Stomach (tissue), 9 donors: ENCODE measurements around the gene NPHP1. TPM values are rescaled to one million over a fixed set of nuclear protein-coding genes. Genes with fewer than 3 reads are reported as not detected.

ENCODE experiments used
- DNase-seq, 2 donors: peaks; one replicate each; pipeline versions ENCODE4 v3.0.0 to v3.0.0-alpha.2; 2013 to 2019
- H3K27ac ChIP-seq, 5 donors: fragments of 200-600 bp in 4 of 5; sonication (generic) in 4 of 5; one replicate each; pipeline ENCODE4 v1.5.1; 2013 to 2019; ENCODE audit warnings: mild to moderate bottlenecking in 1 of 5, moderate library complexity in 1 of 5
- H3K27me3 ChIP-seq, 3 donors: fragments of 200-600 bp; sonication (generic); one replicate each; pipeline ENCODE4 v1.5.1; 2017 to 2019; ENCODE audit warnings: mixed run types in 1 of 3
- H3K36me3 ChIP-seq, 4 donors: fragments of 200-600 bp; sonication (generic); 1 replicate in 3 of 4; 2 replicates in 1 of 4; pipeline ENCODE4 v1.5.1; 2016 to 2019
- H3K4me1 ChIP-seq, 4 donors: fragments of 200-600 bp; sonication (generic); one replicate each; pipeline ENCODE4 v1.5.1; 2016 to 2019
- H3K4me3 ChIP-seq, 4 donors: fragments of 200-600 bp; sonication (generic) in 3 of 4; one replicate each; pipeline ENCODE4 v1.5.1; 2016 to 2019; ENCODE audit warnings: mild to moderate bottlenecking in 1 of 4
- H3K9me3 ChIP-seq, 4 donors: fragments of 200-600 bp; sonication (generic); one replicate each; pipeline ENCODE4 v1.5.1; 2016 to 2019
- EP300 ChIP-seq: sonication (generic); formaldehyde crosslinking; IDR thresholded peaks from one replicate; pipeline ENCODE4 v1.6.1; 2017; ENCODE audit warnings: antibody characterized with exemption
- POLR2A ChIP-seq, 4 donors: fragments of 450-650 bp; IDR thresholded peaks; one replicate each; pipeline ENCODE4 v1.6.1; 2016; ENCODE audit warnings: antibody characterized with exemption in 4 of 4, control low read depth in 2 of 4, mild to moderate bottlenecking in 1 of 4, moderate library complexity in 1 of 4
- POLR2AphosphoS5 ChIP-seq, 3 donors: sonication (generic); formaldehyde crosslinking; IDR thresholded peaks; one replicate each; pipeline ENCODE4 v1.6.1; 2016; ENCODE audit warnings: antibody characterized with exemption in 3 of 3
- WGBS, 5 donors: extraction: QIAGEN DNeasy Blood & Tissue Kit in 3 of 5; methylation state at CpG; one replicate each; pipeline versions ENCODE4 v1.1.5 to v1.1.7; 2013 to 2018; 5-methylcytosine and 5-hydroxymethylcytosine counted together
- intact Hi-C: fragments of 100-400 bp; cut with DNase I; formaldehyde crosslinking; loops from one replicate; pipeline ENCODE4 v1.15.1; 2023; ENCODE audit warnings: low total_unique reads
- polyA plus RNA-seq, 3 donors: library from polyadenylated mRNA; stranded (reverse); fragments of 200-250 nt; gene quantifications; one replicate each; pipeline ENCODE4 v1.2.3, GENCODE V29; 2013
- total RNA-seq, 5 donors: library from RNA; depleted of rRNA; stranded (reverse); fragments of >200 nt; gene quantifications; one replicate each; pipeline versions ENCODE4 v1.1.0 to v1.2.3, GENCODE V29; 2014 to 2016
- TF ChIP-seq, protein P1 (sequence below), 7 experiments: fragments of 450-650 bp in 4 of 7; fragments of 200-600 bp in 3 of 7; sonication (generic) in 3 of 7; IDR thresholded peaks; one replicate each; pipeline ENCODE4 v1.5.1; 2016 to 2019; ENCODE audit warnings: antibody characterized with exemption in 7 of 7, control low read depth in 2 of 7, mild to moderate bottlenecking in 1 of 7
- donor health status: healthy with polysubstance abuse.
- donor health status: Bipolar disorder and iron deficiency.
- donor health status: healthy.

The NPHP1 gene
- total and polyA plus RNA-seq, 8 donors = 0.58 to 5.5 (median 3.9) TPM; not detected in 1

- Histone ChIP-seq H3K9me3 (no peaks in the 10 kb centered on the region), H3K27ac (no peak overlapping the region), H3K27me3 (peaks cover 0 to 7% (median 0%) of the 10 kb centered on the region in 3 donors), H3K4me1 (no peaks in the 10 kb centered on the region), H3K4me3 (no peak overlapping the region), H3K36me3 (peaks cover 0 to 40% (median 2%) of the 10 kb centered on the region in 4 donors)
- TF ChIP-seq EP300 = no peak
- no peak for TF ChIP-seq POLR2A (IDR thresholded peaks at IDR 0.05)
- no peak for TF ChIP-seq POLR2AphosphoS5 (IDR thresholded peaks at IDR 0.05)
- TF ChIP-seq, protein P1, sequence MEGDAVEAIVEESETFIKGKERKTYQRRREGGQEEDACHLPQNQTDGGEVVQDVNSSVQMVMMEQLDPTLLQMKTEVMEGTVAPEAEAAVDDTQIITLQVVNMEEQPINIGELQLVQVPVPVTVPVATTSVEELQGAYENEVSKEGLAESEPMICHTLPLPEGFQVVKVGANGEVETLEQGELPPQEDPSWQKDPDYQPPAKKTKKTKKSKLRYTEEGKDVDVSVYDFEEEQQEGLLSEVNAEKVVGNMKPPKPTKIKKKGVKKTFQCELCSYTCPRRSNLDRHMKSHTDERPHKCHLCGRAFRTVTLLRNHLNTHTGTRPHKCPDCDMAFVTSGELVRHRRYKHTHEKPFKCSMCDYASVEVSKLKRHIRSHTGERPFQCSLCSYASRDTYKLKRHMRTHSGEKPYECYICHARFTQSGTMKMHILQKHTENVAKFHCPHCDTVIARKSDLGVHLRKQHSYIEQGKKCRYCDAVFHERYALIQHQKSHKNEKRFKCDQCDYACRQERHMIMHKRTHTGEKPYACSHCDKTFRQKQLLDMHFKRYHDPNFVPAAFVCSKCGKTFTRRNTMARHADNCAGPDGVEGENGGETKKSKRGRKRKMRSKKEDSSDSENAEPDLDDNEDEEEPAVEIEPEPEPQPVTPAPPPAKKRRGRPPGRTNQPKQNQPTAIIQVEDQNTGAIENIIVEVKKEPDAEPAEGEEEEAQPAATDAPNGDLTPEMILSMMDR (IDR thresholded peaks at IDR 0.05) = no peak
- no peak for DNase-seq
- 77 to 88% (median 84%) methylated on average over 6 of the region's 6 CpGs for WGBS, 5 donors
- intact Hi-C loops = no loop called here
These were observed 79.7 kb downstream of the NPHP1 start for GRCh38 chr2:110124939-110125691.

GRCh38 chr2:110124038-110124825 lies 80.6 kb downstream of the NPHP1 start:
- no peaks in the 10 kb centered on the region for H3K4me1 ChIP-seq
- TF ChIP-seq, protein P1 (IDR thresholded peaks at IDR 0.05) = no peak
- TF ChIP-seq EP300 = no peak
- WGBS, 5 donors = 78 to 82% (median 80%) methylated on average over 4 of the region's 4 CpGs
- H3K9me3 ChIP-seq = no peaks in the 10 kb centered on the region
- intact Hi-C loops = no loop called here
- H3K27me3 ChIP-seq = peaks cover 0 to 16% (median 0%) of the 10 kb centered on the region in 3 donors
- DNase-seq = no peak
- no peak overlapping the region for H3K4me3 ChIP-seq
- H3K27ac ChIP-seq = no peak overlapping the region
- H3K36me3 ChIP-seq = peaks cover 0 to 35% (median 2%) of the 10 kb centered on the region in 4 donors

DNA sequence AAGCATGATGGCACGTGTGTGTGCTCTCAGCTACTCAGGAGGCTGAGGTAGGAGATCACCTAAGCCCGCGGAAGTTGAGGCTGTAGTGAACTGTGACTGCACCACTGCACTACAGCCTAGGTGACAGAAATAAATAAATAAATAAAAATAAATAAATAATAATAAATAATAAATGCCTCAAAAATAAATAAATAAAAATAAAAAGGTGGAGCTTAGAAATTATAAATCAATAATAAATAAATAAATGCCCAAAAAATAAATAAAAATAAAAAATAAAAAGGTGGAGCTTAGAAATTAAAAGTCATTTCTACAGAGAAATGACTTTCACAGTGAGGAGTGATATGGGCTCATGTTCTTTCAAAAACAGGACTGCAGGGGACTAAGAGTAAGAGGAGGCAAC lies 83.2 kb downstream of the NPHP1 start:
- Histone ChIP-seq H3K4me3 (no peak overlapping the region), H3K27ac (no peak overlapping the region), H3K4me1 (no peaks in the 10 kb centered on the region), H3K27me3 (peaks cover 0 to 39% (median 0%) of the 10 kb centered on the region in 3 donors), H3K36me3 (peaks cover 0 to 12% (median 0%) of the 10 kb centered on the region in 4 donors), H3K9me3 (no peaks in the 10 kb centered on the region)
- intact Hi-C loops = no loop called here
- no peak for DNase-seq
- TF ChIP-seq POLR2AphosphoS5 (IDR thresholded peaks at IDR 0.05) (no peak), EP300 (no peak), POLR2A (IDR thresholded peaks at IDR 0.05) (no peak)
- TF ChIP-seq, protein P1 (IDR thresholded peaks at IDR 0.05) = no peak
- 92 to 96% (median 95%) methylated on average over 3 of the region's 3 CpGs for WGBS, 5 donors

DNA sequence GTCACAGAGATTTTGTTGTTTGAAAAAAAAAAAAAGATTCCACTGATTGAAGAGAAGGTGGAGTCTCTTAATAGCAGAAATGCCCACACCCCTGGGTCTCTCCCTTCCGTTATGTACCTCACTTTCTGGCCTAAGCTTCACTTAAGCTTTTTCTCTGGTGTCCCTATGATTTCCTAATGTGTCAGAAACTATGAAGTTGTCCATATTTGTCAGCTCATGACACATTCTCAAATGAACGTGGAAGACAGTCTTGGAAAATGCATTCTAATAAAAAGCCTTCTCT lies 83.8 kb downstream of the NPHP1 start:
- TF ChIP-seq, protein P1 (IDR thresholded peaks at IDR 0.05) = no peak
- TF ChIP-seq POLR2AphosphoS5 (IDR thresholded peaks at IDR 0.05) (no peak), EP300 (no peak), POLR2A (IDR thresholded peaks at IDR 0.05) (no peak)
- Histone ChIP-seq H3K27me3 (peaks cover 0 to 45% (median 0%) of the 10 kb centered on the region in 3 donors), H3K27ac (no peak overlapping the region), H3K9me3 (no peaks in the 10 kb centered on the region), H3K4me1 (peaks cover 2 to 6% (median 4%) of the 10 kb centered on the region in 4 donors), H3K4me3 (no peak overlapping the region), H3K36me3 (peaks cover 0 to 12% (median 0%) of the 10 kb centered on the region in 4 donors)
- intact Hi-C loops = no loop called here
- no peak for DNase-seq
- 71 to 81% (median 78%) methylated on average over 2 of the region's 2 CpGs for WGBS, 5 donors
